HepG2 (cell line): Measurements from ENCODE around the gene USP34. TPM values are rescaled to one million over a fixed set of nuclear protein-coding genes. Genes with fewer than 3 reads are reported as not detected.
A peak's percentile ranks its signal among the peaks of the same experiment; 100 is the strongest.

Experiments
- AGO2 ChIP-seq: fragments of 200-400 bp; formaldehyde crosslinking; optimal IDR thresholded peaks from 2 replicates; pipeline ENCODE3; 2017; ENCODE audit warnings: mild to moderate bottlenecking, low read depth, low read length, moderate library complexity
- ARNT2 ChIP-seq: sonication (generic); formaldehyde crosslinking; IDR thresholded peaks from 2 replicates; pipeline ENCODE4 v1.8.0; 2022; ENCODE audit warnings: mild to moderate bottlenecking, low read depth, missing genetic modification reagents, moderate library complexity
- BCL6 ChIP-seq: IDR thresholded peaks from 2 replicates; pipeline ENCODE4 v1.6.1; 2016; ENCODE audit warnings: missing genetic modification reagents, missing compliant biosample characterization
- EP300 ChIP-seq, 3 experiments: sonication (generic) in 1 of 3; formaldehyde crosslinking in 1 of 3; IDR thresholded peaks; 2 replicates each; pipeline versions ENCODE4 v1.5.1 to v1.6.1; 2011 to 2020; ENCODE audit warnings: low read depth in 2 of 3, low read length in 2 of 3, borderline replicate concordance in 1 of 3, improper control_type of control experiment in 1 of 3, mild to moderate bottlenecking in 1 of 3, missing genetic modification reagents in 1 of 3, moderate library complexity in 1 of 3
- ETV5 ChIP-seq: IDR thresholded peaks from 2 replicates; pipeline ENCODE4 v1.6.1; 2018; ENCODE audit warnings: missing biosample characterization, missing genetic modification reagents, inconsistent platforms, borderline replicate concordance
- FOXP1 ChIP-seq, 2 experiments: fragments of 450-650 bp in 1 of 2; IDR thresholded peaks; 2 replicates each; pipeline ENCODE4 v1.6.1; 2017 to 2018; ENCODE audit warnings: antibody characterized with exemption in 1 of 2
- GABPA ChIP-seq, 2 experiments: IDR thresholded peaks; 2 replicates each; pipeline ENCODE4 v1.6.1; 2011 to 2016; ENCODE audit warnings: low read depth in 2 of 2, low read length in 1 of 2, missing biosample characterization in 1 of 2, missing genetic modification characterization in 1 of 2
- ISL2 ChIP-seq: sonication (generic); formaldehyde crosslinking; IDR thresholded peaks from 2 replicates; pipeline ENCODE4 v1.5.0; 2020; ENCODE audit warnings: missing genetic modification reagents
- KMT2B ChIP-seq: IDR thresholded peaks from 2 replicates; pipeline ENCODE4 v1.6.1; 2016; ENCODE audit warnings: missing genetic modification reagents, missing compliant biosample characterization
- MBD4 ChIP-seq: IDR thresholded peaks from 2 replicates; pipeline ENCODE4 v1.6.1; 2012; ENCODE audit warnings: low read length, inconsistent platforms, borderline replicate concordance
- MXI1 ChIP-seq: IDR thresholded peaks from 3 replicates; pipeline ENCODE4 v1.6.1; 2012; ENCODE audit warnings: low read depth, low read length, inconsistent platforms, borderline replicate concordance
- NR2F6 ChIP-seq, 2 experiments: IDR thresholded peaks; 2 replicates each; pipeline ENCODE4 v1.6.1; 2016; ENCODE audit warnings: antibody characterized with exemption in 1 of 2, mild to moderate bottlenecking in 1 of 2
- POLR2G ChIP-seq: fragments of 200-400 bp; formaldehyde crosslinking; IDR thresholded peaks from 2 replicates; pipeline ENCODE4 v1.6.1; 2018; ENCODE audit warnings: mild to moderate bottlenecking, low read depth, low read length, moderate library complexity
- PPARG ChIP-seq: conservative IDR thresholded peaks from 2 replicates; pipeline ENCODE4 v1.6.1; 2016; ENCODE audit warnings: missing biosample characterization, missing genetic modification reagents
- SP5 ChIP-seq: IDR thresholded peaks from 2 replicates; pipeline ENCODE4 v1.6.1; 2016; ENCODE audit warnings: low read depth, borderline replicate concordance
- TBL1XR1 ChIP-seq: fragments of 150-350 bp; IDR thresholded peaks from 2 replicates; pipeline ENCODE4 v1.6.1; 2014; ENCODE audit warnings: borderline replicate concordance, low read length; ENCODE audit not compliant: partially characterized antibody
- YEATS2 ChIP-seq: sonication (generic); formaldehyde crosslinking; IDR thresholded peaks from 2 replicates; pipeline ENCODE4 v1.4.0; 2020; ENCODE audit warnings: missing genetic modification reagents, borderline replicate concordance
- ZBTB42 ChIP-seq: sonication (generic); formaldehyde crosslinking; IDR thresholded peaks from 2 replicates; pipeline ENCODE4 v1.5.0; 2020; ENCODE audit warnings: mild to moderate bottlenecking, missing genetic modification reagents
- ZFP37 ChIP-seq: sonication (generic); formaldehyde crosslinking; IDR thresholded peaks from 2 replicates; pipeline ENCODE4 v1.4.0; 2020; ENCODE audit warnings: missing genetic modification reagents, borderline replicate concordance
- ZKSCAN1 ChIP-seq: fragments of 150-350 bp; IDR thresholded peaks from 2 replicates; pipeline ENCODE4 v1.6.1; 2014; ENCODE audit warnings: low read length
- ZNF143 ChIP-seq: sonication (generic); formaldehyde crosslinking; IDR thresholded peaks from 2 replicates; pipeline ENCODE4 v1.4.0; 2020; ENCODE audit warnings: missing genetic modification reagents
- ZNF263 ChIP-seq: sonication (generic); formaldehyde crosslinking; IDR thresholded peaks from 2 replicates; pipeline ENCODE4 v1.4.0; 2020; ENCODE audit warnings: missing genetic modification reagents
- ZNF572 ChIP-seq: sonication (generic); formaldehyde crosslinking; IDR thresholded peaks from 2 replicates; pipeline ENCODE4 v1.5.1; 2020; ENCODE audit warnings: mild to moderate bottlenecking, missing genetic modification reagents
- ZNF792 ChIP-seq: IDR thresholded peaks from 2 replicates; pipeline ENCODE4 v1.6.1; 2016
- ZNF841 ChIP-seq: sonication (generic); formaldehyde crosslinking; IDR thresholded peaks from 2 replicates; pipeline ENCODE4 v1.8.1; 2023; ENCODE audit warnings: missing genetic modification reagents, borderline replicate concordance
- polyA plus RNA-seq, 8 experiments: library from polyadenylated mRNA; depleted of rRNA in 3 of 8; stranded (reverse) in 7 of 8; unstranded in 1 of 8; fragments of >200 nt; fragmentation: Illumina TruSeq in 4 of 8; extraction: Trizol in 4 of 8; gene quantifications; 2 replicates each; pipeline versions ENCODE4 v1.2.1 to v1.2.3, GENCODE V29; 2011 to 2016; ENCODE audit warnings: low read depth in 4 of 8, missing spikeins in 1 of 8, mixed read lengths in 1 of 8; ENCODE audit not compliant: insufficient read depth in 1 of 8
- total RNA-seq, 5 experiments: library from RNA; depleted of rRNA; stranded (reverse); fragments of >200 nt; fragmentation: Illumina TruSeq; extraction: Trizol; gene quantifications; 2 replicates each; pipeline ENCODE4 v1.2.3, GENCODE V29; 2016; ENCODE audit warnings: low read depth in 1 of 5
- TF ChIP-seq, protein P1 (sequence below): IDR thresholded peaks from 2 replicates; pipeline ENCODE4 v1.6.1; 2012; ENCODE audit warnings: inconsistent platforms
- TF ChIP-seq, protein P2 (sequence below): sonication (generic); formaldehyde crosslinking; conservative IDR thresholded peaks from 2 replicates; pipeline ENCODE4 v1.8.0; 2022; ENCODE audit warnings: missing genetic modification reagents

The USP34 gene
- total and polyA plus RNA-seq, 2 of the 13 experiments (the other 11 are each of a cell fraction or from before 2014, with no cell fraction given) = 99.2 to 100 TPM

DNA sequence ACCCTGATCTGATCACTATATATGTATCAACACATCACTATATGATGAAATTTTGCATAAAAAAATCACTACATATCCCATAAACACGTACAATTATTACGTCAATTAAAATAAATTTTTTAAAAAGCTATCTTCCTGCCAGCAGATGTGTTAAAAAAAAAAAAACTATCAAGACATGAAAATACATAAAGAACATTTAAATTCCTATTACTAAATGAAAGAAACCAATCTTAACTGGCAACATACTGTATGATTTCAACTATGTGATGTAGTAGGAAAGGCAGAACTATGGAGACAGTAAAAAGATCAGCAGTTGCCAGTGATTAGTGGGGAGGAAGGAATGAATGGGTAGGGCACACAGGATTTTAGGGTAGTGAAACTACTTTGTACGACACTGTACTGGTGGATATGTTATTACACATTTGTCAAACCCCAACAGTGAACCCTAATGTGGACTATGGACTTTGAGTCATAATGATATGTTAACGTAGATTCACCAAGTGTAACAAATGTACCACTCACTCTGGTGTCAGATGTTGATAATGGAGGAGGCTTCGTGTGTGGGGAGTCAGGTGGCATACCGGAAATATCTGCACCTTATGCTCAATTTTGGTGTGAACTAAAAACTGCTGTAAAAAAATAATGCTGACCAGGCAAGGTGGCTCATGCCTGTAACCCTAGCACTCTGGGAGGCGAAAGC lies 27.4 kb downstream of the USP34 start (continued):
- TF ChIP-seq SP5 (CRISPR knock-in tag) = 0 out of 2 replicates have a peak, but pooled peaks have one; percentile 14
- TF ChIP-seq YEATS2 (CRISPR knock-in tag) = peak; percentile 46; the same call in 1 of the 2 replicates
- TF ChIP-seq EP300 (IDR thresholded peaks at IDR 0.05; ENCODE audit: low read depth in 2 of 2, low read length in 2 of 2) = peak in 1 of 2 experiments; percentile 57; a peak in 2 of 4 replicates
- TF ChIP-seq EP300 (CRISPR knock-in tag; IDR thresholded peaks at IDR 0.05; ENCODE audit: borderline replicate concordance) = peak; percentile 38; the same call in 1 of the 2 replicates
- TF ChIP-seq, protein P1, sequence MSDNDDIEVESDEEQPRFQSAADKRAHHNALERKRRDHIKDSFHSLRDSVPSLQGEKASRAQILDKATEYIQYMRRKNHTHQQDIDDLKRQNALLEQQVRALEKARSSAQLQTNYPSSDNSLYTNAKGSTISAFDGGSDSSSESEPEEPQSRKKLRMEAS = peak; percentile 76; the same call in 1 of the 2 replicates
- TF ChIP-seq FOXP1 (IDR thresholded peaks at IDR 0.05) = no peak
- 0 out of 2 replicates have a peak, but pooled peaks have one; percentile 30 for TF ChIP-seq FOXP1 (CRISPR knock-in tag; IDR thresholded peaks at IDR 0.05)
- no peak; the same call in 1 of the 2 replicates for TF ChIP-seq PPARG (CRISPR knock-in tag)
- no peak for TF ChIP-seq AGO2
- TF ChIP-seq NR2F6 (IDR thresholded peaks at IDR 0.05) = no peak
- TF ChIP-seq NR2F6 (CRISPR knock-in tag; IDR thresholded peaks at IDR 0.05) = peak; percentile 50; the same call in 1 of the 2 replicates
- TF ChIP-seq ZNF263 (CRISPR knock-in tag) = no peak
- TF ChIP-seq ISL2 = peak; percentile 24; the same call in 1 of the 2 replicates
- TF ChIP-seq, protein P2, sequence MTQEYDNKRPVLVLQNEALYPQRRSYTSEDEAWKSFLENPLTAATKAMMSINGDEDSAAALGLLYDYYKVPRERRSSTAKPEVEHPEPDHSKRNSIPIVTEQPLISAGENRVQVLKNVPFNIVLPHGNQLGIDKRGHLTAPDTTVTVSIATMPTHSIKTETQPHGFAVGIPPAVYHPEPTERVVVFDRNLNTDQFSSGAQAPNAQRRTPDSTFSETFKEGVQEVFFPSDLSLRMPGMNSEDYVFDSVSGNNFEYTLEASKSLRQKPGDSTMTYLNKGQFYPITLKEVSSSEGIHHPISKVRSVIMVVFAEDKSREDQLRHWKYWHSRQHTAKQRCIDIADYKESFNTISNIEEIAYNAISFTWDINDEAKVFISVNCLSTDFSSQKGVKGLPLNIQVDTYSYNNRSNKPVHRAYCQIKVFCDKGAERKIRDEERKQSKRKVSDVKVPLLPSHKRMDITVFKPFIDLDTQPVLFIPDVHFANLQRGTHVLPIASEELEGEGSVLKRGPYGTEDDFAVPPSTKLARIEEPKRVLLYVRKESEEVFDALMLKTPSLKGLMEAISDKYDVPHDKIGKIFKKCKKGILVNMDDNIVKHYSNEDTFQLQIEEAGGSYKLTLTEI = no peak
- no peak for TF ChIP-seq ZNF143 (CRISPR knock-in tag)
- TF ChIP-seq MXI1 = peak; percentile 12; the same call in 1 of the 3 replicates
- TF ChIP-seq ZFP37 (CRISPR knock-in tag) = no peak
- peak; percentile 58; the same call in 1 of the 2 replicates for TF ChIP-seq ZNF792
- TF ChIP-seq ZNF841 (CRISPR knock-in tag) = no peak
- no peak for TF ChIP-seq POLR2G
- peak; percentile 67 for TF ChIP-seq KMT2B (CRISPR knock-in tag)
- no peak for TF ChIP-seq ZKSCAN1
- TF ChIP-seq MBD4 = no peak
- no peak for TF ChIP-seq ZBTB42
- no peak for TF ChIP-seq BCL6
- peak; percentile 85; the same call in 1 of the 2 replicates for TF ChIP-seq ETV5 (CRISPR knock-in tag)
- no peak for TF ChIP-seq ZNF572 (CRISPR knock-in tag)
- 0 out of 2 replicates have a peak, but pooled peaks have one; percentile 16 for TF ChIP-seq ARNT2
- no peak for TF ChIP-seq TBL1XR1
- no peak for TF ChIP-seq GABPA (IDR thresholded peaks at IDR 0.05; ENCODE audit: low read depth, low read length)
- peak; percentile 52; the same call in 1 of the 2 replicates for TF ChIP-seq GABPA (CRISPR knock-in tag; IDR thresholded peaks at IDR 0.05; ENCODE audit: low read depth)
